Stimulated activated naive CD4-positive, alpha-beta T cell (primary cell): ENCODE data around the gene MYRF.
A peak's percentile ranks its signal among the peaks of the same experiment; 100 is the strongest.

ENCODE experiments used
- DNase-seq, 6 experiments: peaks; one replicate each; lab custom pipeline; 2025; lab: John Stamatoyannopoulos, UW

The MYRF gene

DNA sequence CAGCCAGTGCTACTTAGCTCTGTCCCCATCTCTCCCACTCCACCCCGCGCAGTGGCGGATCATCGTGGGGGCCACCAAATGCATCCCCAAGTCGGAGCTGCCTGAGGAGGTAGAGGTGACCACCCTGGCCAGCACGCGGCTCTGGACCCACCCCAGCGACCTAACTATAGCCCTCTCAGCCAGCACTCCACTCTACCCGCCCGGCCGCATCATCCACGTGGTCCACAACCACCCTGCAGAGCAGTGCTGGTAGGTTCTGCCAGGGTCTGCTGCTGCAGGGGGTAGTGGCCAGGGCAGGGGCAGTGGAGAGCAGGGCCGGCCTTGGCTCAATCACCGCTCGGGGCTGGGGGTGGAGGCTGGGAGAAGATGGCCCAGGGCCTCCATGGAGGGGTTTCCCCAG lies 13.0 kb upstream of the MYRF start:
- no peak for DNase-seq

DNA sequence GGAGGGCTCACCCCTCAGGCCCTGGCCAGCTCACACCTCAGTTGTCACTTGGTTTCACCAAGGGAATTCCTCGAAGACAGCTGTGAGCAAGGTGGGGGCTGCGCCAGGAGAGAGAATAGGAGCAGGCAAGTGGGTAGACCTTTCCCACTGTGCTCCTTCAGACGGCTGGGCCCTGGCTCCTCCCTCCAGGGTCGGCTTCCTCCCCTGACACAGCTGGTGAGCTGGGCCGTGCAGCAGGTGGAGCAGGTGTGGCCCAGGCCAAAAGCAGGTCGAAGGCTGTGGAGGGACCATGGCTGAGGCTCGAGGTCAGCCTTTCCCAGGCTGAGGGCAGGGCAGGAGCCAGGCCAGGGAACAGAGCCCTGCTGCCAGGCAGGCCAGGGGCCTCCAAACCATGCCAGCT lies 12.5 kb upstream of the MYRF start:
- no peak for DNase-seq

- DNase-seq: no peak
These were observed 10.0 kb upstream of the MYRF start for GRCh38 chr11:61742391-61742790.

DNA sequence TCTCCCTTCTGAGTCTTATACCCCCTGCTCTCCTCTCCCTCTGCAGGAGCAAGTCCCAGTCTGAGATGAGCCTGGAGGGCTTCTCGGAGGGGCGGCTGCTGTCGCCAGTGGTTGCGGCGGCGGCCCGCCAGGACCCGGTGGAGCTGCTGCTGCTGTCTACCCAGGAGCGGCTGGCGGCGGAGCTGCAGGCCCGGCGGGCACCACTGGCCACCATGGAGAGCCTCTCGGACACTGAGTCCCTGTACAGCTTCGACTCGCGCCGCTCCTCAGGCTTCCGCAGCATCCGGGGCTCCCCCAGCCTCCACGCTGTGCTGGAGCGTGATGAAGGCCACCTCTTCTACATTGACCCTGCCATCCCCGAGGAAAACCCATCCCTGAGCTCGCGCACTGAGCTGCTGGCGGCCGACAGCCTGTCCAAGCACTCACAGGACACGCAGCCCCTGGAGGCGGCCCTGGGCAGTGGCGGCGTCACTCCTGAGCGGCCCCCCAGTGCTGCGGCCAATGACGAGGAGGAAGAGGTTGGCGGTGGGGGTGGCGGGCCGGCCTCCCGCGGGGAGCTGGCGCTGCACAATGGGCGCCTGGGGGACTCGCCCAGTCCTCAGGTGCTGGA lies 8.8 kb upstream of the MYRF start:
- no peak for DNase-seq

DNA sequence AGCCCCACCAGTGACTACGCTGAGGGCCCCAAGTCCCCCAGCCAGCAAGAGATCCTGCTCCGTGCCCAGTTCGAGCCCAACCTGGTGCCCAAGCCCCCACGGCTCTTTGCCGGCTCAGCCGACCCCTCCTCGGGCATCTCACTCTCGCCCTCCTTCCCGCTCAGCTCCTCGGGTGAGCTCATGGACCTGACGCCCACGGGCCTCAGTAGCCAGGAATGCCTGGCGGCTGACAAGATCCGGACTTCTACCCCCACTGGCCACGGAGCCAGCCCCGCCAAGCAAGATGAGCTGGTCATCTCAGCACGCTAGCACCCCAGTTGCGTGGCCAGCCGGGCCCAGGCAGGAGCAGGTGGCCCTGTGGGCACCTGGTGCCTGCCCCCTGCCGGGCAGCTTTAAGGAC lies 8.3 kb upstream of the MYRF start:
- no peak for DNase-seq

DNA sequence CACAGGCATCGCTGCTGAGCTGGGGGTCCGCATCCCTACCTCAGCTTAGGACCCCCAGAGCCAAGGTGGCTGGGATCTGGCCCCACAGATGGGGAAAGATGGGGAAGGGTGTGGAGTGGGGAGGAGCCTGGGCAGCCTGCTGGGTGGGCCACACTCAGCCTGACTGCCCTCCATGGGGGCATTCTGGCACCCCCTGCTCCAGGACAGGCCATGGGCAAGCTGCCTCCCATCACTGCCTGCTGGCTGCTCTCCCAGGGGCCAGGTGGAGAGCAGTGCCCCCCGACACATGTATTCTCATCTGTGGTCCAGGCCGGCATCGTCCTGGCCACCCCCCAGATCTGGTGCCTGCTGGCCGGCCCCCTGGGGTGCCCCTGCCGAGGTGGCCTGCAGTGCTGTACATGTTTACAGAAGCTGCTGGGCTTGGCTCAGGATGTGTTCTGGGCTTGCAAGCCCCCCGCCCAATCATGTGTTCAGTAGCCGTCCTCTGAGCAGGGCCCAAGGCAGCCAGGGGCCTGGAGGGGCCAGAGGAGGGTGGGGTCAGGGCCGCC lies 7.8 kb upstream of the MYRF start:
- no peak for DNase-seq

- DNase-seq: no peak
These were observed 6.5 kb upstream of the MYRF start for GRCh38 chr11:61745781-61746441.

- DNase-seq: no peak
These were observed 5.8 kb upstream of the MYRF start for GRCh38 chr11:61746442-61747191.

DNA sequence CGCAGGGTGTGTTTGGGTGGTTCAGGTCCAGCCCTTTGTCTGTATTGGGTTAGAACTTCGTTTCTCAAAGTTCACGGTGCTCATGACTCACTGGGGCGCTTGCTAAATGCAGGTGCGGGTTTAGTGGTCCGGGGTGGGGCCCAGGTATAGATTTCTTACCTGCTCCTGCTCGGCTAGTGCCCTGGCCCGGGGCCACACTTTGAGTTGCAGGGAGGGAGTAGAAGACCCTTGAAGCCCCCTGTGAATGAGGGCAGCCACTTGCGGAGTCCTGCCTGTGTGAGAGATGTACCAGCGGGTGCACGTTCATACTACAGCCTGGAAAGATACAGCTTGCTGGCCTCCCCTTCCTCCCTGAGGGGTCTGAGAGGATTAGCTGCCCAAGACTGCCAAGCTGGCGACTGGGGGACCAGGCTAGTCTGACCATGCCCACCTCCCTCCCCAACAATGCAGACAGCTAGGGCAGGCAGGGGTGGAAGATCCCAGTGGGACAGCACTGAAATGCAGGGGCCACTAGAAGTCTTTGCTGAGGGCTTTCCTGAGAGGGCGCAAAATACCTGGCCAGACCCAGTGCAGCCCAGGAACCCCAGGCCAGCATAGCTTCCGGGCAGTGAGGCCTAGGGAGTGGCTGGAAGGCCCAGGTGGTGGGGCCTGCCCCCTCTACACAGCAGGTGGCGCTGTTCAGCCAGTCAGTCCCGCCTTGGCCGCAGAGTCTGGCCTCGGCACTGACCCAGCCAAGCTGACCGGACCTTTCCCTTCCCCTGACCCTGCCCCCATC lies 5.1 kb upstream of the MYRF start:
- DNase-seq: peak in 1 of 6 experiments; percentile 13

DNA sequence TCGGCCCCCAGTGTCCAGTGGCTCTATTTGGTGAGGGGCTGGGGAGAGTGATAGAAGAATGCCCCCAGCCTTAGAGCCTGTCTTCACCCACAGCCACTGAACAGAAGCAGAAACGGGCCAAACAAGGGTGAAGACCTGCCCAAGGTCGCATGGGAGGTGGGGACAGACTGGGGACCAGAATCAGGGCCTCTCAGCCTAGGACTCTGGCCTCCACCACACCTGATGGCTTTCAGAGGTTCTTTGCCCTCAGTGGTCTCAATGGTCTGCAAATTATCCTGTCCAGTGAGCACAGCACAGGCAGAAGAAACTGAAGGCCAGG lies 4.5 kb upstream of the MYRF start:
- DNase-seq: no peak

DNA sequence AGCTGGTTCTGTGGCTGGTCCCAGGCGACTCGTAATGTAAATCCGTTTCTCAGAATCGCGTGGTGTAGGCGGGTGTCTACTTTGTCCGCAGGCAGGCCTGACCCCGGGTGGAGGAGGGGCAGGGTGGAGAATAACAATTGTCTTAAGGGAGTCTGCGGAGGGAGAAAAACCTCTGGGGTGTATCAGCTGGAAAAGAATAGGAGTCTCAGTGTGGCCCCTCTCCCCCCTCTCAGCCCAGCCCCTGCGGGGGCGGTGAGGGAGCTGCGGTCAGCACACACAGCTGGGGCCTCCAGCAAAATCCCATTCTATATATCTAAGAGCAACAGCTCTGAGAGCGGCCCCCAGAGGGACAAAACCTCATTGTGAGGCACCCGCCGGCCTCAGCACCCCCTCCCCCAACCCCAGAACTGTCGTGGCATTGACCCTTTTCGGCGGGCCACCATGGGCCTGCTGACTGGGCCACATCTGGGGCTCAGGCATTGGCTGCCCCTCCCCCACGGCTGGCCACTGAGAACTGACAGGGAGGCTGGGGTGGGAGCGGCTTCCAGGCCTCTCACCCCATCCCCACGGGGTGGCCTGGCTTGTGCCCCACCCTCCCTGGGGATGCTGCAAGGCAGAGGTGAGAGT lies 2.7 kb upstream of the MYRF start:
- no peak for DNase-seq

DNA sequence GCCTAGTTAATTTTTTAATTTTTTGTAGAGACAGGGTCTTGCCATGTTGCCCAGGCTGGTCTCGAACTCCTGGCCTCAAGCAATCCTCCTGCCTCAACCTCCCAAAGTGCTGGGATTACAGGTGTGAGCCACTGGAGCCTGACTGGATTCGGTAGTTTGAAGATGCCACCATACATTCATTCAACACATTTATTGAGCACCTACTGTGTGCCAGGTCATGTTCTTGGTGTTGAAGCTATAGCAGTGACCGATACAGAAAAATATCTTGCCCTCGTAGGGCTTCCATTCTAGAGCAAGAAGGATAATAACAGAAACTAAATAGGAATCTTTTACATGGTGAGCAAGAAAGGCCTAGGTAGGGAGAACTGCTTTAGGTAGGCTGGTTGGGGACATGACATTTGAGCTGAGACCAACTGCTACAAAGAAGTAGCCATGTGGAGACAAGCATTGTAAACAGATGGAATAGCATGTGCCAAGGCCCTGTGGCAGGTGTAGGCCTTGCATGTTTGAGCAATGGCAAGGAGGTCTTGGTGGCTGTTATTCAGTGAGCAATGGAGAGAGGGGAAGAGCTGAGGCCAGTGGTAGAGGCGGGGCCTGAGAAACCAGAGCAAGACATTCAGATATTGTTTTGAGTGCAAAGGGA lies 1.7 kb upstream of the MYRF start:
- no peak for DNase-seq

DNA sequence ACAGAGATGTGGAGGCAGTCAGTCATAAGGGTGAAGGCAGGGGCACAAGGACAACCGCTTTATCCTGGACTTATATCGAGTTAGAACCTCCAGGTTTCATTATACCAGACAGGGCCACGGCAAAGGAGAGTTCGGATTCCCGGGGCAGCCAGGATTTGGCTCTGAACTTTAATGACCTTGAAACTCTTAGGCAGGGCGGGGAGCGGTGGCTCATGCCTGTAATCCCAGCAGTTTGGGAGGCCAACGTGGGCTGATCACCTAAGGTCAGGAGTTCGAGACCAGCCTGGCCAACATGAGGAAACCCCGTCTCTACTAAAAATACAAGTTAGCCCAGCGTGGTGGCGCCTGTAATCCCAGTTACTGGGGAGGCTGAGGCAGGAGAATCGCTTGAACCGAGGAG lies 1.1 kb upstream of the MYRF start:
- no peak for DNase-seq

GRCh38 chr11:61752925-61753521 lies 587 bp downstream of the MYRF start:
- DNase-seq: no peak

- DNase-seq: no peak
These were observed 1.2 kb downstream of the MYRF start for GRCh38 chr11:61753672-61754071.

DNA sequence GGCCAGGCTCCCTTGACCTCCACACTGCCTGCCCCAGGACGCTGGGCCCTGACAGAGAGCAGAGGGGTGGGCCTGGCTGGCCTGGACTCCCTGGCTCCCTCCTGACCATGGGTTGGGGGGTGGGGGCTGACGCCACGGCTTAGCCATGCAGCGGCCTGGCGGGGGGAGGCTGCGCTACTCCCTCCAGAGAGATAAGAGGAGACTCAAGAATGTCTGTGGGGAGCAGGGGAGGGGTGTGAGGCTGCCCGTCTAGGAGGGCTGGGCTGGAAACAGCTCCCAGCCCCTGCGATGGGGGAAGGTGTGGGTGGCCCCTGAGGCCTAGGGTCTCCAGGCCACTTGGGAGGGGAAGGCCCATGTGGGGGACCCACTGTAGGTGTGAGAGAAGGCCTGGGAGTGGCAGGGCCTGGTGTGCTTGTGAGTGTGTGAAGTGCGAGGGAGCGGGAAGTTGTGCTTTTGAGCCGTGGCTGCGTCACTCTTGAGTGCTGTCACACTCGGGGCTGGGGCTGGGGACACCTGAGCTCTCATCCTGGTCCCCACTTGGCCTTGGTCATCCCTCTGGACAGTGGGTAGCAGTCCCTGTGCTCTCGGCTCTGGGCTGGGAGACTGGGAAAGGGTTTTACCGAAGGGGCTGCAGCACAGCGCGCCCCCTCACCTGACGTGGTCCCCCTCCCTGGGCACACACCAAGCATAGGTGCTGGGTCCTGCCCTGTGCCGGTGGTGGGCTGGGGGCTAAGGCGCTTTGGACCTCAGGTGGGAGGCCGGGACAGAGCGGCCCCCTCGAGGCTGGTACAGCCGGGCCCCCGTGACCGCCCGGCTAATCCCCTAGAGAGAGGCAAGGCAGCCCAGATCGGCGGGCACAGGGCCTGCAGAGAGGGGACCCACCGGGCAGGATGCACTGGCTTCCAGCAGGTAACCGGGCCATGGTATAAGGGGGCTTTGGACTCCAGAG lies 2.4 kb downstream of the MYRF start:
- DNase-seq: no peak

- DNase-seq: no peak
These were observed 3.7 kb downstream of the MYRF start for GRCh38 chr11:61756147-61756451.

DNA sequence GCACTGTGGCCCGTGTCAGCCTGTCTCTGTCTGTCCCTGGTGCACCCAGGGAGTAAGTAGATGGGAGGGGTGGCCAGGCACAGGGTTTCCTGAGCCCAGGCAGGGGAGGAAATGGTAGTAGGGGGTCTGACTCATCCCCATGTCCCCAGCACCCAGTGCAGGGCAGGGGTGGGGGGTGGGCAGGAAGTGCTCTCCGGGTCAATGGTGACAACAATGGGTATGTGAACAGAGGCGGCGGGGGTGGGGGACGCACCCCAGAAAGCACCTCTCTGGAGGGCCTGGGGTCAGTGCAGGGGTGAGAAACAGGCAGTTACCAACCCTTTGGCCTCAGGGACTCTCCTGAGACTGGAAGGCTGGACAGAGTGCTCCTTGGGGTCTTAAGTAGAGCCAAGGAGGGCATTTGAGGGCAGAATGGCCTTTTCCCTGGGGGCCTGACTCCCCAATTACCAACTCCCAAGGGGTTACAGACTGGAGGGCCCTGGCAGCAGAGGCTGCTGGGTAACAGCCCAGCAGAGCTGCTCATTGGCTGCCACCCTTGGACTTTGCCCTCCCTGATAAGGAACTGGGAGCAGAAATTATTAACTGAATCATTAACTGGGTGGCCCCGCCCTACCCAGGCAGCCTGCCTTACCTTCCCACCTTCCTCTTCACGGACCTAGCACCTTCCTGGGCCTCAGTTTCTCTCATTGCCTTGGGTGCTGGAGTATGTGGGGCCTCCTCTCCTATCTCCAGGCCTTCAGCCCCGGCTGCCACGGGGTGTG lies 4.2 kb downstream of the MYRF start:
- DNase-seq: no peak

- no peak for DNase-seq
These were observed 4.9 kb downstream of the MYRF start for GRCh38 chr11:61757213-61757862.
